Nephron progenitor cell (in vitro differentiated cells): Measurements from ENCODE around the gene SDR42E1.

Experiments
- DNase-seq: peaks from one replicate; pipeline ENCODE4 v3.0.0; 2021
- H3K27ac Mint-ChIP-seq: 2 replicates; pipeline ENCODE4 v1.8.0; 2021; ENCODE audit warnings: mild to moderate bottlenecking, moderate library complexity, mixed read lengths
- H3K27me3 Mint-ChIP-seq: 2 replicates; pipeline ENCODE4 v1.8.0; 2021; ENCODE audit warnings: mild to moderate bottlenecking, low read depth, mixed read lengths; ENCODE audit not compliant: poor library complexity
- H3K36me3 Mint-ChIP-seq: 2 replicates; pipeline ENCODE4 v1.8.0; 2021; ENCODE audit warnings: low read depth, mixed read lengths
- H3K4me1 Mint-ChIP-seq: 2 replicates; pipeline ENCODE4 v1.8.0; 2021; ENCODE audit warnings: mixed read lengths
- H3K4me3 Mint-ChIP-seq: 2 replicates; pipeline ENCODE4 v1.8.0; 2021; ENCODE audit warnings: mild to moderate bottlenecking, moderate library complexity, mixed read lengths
- H3K9me3 Mint-ChIP-seq: 2 replicates; pipeline ENCODE4 v1.8.0; 2021; ENCODE audit warnings: mild to moderate bottlenecking, moderate library complexity, mixed read lengths
- TF ChIP-seq, protein P1 (sequence below): fragments of 200-600 bp; sonication (generic); IDR thresholded peaks from 2 replicates; pipeline ENCODE4 v1.5.0; 2021; ENCODE audit warnings: antibody characterized with exemption

Gene SDR42E1

DNA sequence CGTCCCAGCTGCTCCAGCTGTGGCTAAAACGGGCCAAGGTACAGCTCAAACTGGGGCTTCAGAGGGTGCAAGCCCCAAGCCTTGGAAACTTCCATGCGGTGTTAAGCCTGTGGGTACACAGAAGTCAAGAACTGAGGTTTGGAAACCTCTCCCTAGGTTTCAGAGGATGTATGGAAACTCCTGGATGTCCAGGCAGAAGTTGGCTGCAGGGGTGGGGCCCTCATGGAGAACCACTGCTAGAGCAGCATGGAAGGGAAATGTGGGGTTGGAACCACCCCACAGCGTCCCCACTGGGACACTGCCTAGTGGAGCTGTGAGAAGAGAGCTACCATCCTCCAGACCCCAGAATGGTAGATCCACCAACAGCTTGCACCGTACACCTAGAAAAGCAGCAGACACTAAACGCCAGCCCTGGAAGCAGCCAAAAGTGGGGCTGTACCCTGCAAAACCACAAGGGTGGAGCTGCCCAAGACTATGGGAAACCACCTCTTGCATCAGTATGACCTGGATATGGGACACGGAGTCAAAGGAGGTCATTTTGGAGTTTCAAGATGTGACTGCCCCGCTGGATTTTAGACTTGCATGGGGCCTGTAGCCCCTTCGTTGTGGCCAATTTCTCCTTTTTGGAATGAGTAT, 2.2 kb downstream of the SDR42E1 start:
- Mint-ChIP-seq H3K36me3 (peaks cover 11% of the 10 kb centered on the region), H3K4me3 (no peak overlapping the region), H3K4me1 (no peaks in the 10 kb centered on the region), H3K9me3 (peaks cover 45% of the 10 kb centered on the region), H3K27me3 (peaks cover 11% of the 10 kb centered on the region), H3K27ac (no peak overlapping the region)
- TF ChIP-seq, protein P1, sequence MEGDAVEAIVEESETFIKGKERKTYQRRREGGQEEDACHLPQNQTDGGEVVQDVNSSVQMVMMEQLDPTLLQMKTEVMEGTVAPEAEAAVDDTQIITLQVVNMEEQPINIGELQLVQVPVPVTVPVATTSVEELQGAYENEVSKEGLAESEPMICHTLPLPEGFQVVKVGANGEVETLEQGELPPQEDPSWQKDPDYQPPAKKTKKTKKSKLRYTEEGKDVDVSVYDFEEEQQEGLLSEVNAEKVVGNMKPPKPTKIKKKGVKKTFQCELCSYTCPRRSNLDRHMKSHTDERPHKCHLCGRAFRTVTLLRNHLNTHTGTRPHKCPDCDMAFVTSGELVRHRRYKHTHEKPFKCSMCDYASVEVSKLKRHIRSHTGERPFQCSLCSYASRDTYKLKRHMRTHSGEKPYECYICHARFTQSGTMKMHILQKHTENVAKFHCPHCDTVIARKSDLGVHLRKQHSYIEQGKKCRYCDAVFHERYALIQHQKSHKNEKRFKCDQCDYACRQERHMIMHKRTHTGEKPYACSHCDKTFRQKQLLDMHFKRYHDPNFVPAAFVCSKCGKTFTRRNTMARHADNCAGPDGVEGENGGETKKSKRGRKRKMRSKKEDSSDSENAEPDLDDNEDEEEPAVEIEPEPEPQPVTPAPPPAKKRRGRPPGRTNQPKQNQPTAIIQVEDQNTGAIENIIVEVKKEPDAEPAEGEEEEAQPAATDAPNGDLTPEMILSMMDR: no peak
- DNase-seq: no peak

DNA sequence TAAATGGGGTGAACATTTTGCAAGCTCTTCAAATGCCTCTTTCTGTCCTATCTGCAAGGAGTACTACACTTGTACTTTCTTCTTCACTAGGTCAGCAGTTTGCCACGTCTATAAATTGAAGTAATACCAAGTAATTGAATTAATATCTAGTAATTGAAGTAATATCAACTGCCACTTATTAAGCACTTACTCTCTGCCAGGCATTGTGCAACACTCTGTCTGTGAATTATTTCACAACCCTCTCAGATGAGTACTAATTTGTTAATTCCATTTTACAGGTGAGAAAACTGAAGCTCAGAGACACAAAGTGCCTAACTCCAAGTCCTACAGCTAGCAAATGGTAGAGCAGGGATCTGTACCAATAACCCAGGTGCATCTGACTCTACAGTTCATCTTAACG, 4.1 kb downstream of the SDR42E1 start:
- peaks cover 11% of the 10 kb centered on the region for H3K36me3 Mint-ChIP-seq
- TF ChIP-seq, protein P1: no peak

DNA sequence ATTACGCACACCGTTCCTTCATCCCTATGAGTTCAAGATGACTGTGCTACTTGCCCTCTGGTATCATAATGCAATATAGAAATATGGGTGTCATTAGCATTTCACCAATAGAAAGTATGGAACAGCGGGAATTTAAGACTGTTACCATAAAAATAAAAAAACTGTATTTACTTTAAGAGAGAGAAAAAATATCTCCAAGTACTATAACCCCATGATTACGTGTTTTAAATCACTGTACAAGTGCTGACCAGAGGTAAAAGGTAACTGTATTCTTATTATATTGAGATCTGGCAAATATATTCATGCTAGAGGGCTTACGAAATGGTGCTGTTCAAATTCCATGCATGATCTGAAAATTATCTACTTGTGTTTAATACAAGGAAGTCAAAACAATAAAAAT, 5.2 kb downstream of the SDR42E1 start:
- TF ChIP-seq, protein P1: no peak
- H3K27me3 Mint-ChIP-seq: peaks cover 6% of the 10 kb centered on the region
- no peak overlapping the region for H3K27ac Mint-ChIP-seq
- DNase-seq: no peak
- peaks cover 35% of the 10 kb centered on the region for H3K9me3 Mint-ChIP-seq
- no peak overlapping the region for H3K4me3 Mint-ChIP-seq
- H3K36me3 Mint-ChIP-seq: peaks cover 7% of the 10 kb centered on the region
- H3K4me1 Mint-ChIP-seq: no peaks in the 10 kb centered on the region

More for the DNA sequence above, 4.1 kb downstream of the SDR42E1 start:
- no peak overlapping the region for H3K27ac Mint-ChIP-seq
- no peaks in the 10 kb centered on the region for H3K4me1 Mint-ChIP-seq
- peaks cover 43% of the 10 kb centered on the region for H3K9me3 Mint-ChIP-seq
- no peak overlapping the region for H3K4me3 Mint-ChIP-seq
- no peak for DNase-seq
- H3K27me3 Mint-ChIP-seq: peaks cover 11% of the 10 kb centered on the region

DNA sequence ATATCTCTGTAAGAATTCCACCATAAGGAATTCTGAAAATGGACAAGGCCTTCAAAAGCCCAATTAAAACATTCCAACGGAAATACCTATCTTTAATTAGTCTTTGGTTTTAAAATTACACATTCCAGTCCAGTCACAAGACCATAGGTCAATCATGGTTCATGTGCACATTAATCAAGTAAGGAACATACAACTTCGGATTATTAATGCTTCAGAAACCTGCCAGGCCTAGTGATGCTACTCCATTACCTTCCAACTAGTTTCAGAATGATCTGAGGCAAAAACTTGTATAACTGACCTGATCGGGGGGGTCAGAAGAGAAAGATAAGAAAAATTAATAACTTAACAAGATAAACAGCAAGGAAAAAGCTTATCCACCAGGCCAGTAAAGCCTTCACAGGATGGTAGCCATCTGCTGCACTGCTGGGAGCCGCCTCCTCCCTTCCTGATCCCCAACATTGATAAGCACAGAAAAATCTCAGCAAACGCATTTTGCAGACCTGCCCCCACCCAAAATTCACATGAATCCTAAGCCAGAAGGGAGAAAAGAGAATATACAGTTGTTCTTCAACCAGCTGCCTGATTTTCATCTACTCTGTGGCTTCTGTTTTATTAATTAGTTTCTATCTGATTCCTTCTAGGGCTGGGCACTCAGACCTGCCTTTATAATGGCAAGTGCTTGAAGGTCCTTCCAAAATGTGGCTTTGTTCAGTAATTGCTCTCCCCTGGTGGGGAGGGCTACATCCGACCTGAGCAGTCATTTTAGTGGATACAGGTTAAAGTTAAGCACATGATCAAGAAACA, 6.0 kb downstream of the SDR42E1 start:
- peaks cover 27% of the 10 kb centered on the region for H3K9me3 Mint-ChIP-seq
- DNase-seq: no peak
- peaks cover 7% of the 10 kb centered on the region for H3K36me3 Mint-ChIP-seq
- no peak overlapping the region for H3K4me3 Mint-ChIP-seq
- H3K27me3 Mint-ChIP-seq: peaks cover 3% of the 10 kb centered on the region
- no peaks in the 10 kb centered on the region for H3K4me1 Mint-ChIP-seq
- H3K27ac Mint-ChIP-seq: no peak overlapping the region
- TF ChIP-seq, protein P1: no peak

DNA sequence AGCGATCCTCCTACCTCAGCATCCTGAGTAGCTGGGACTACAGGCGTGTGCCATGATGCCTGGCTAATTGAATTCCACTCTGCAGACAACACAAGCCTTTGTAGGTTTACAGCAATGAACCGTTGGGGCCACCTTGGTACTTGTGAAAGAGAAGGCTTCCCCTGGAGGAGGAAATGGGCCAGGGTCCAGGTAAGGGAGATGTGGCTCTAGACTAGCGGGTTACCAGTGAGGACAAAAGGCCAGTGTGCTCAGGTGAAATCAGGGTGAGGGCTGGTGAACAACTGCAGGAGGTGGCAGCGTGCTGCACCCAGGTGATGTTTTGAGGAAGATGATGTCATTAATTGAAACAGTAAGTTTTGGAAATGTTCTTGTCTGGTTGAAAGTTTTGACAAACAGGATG, 6.7 kb downstream of the SDR42E1 start:
- H3K9me3 Mint-ChIP-seq: peaks cover 21% of the 10 kb centered on the region
- TF ChIP-seq, protein P1: no peak
- no peak overlapping the region for H3K27ac Mint-ChIP-seq
- H3K4me3 Mint-ChIP-seq: no peak overlapping the region
- DNase-seq: no peak
- no peaks in the 10 kb centered on the region for H3K4me1 Mint-ChIP-seq
- peaks cover 7% of the 10 kb centered on the region for H3K36me3 Mint-ChIP-seq
- H3K27me3 Mint-ChIP-seq: peaks cover 3% of the 10 kb centered on the region
